SK-N-MC (cell line): ENCODE results near the gene MBTPS1.

ENCODE experiments used
- DNase-seq: peaks from one replicate; pipeline ENCODE4 v3.0.0-alpha.2; 2011; ENCODE audit warnings: low read depth, low spot score
- H3K27ac ChIP-seq: fragments of 200-600 bp; sonication (generic); 2 replicates; pipeline ENCODE4 v1.5.1; 2016; ENCODE audit warnings: mixed run types
- H3K36me3 ChIP-seq: fragments of 200-600 bp; sonication (generic); 2 replicates; pipeline ENCODE4 v1.6.1; 2017; ENCODE audit warnings: antibody characterized with exemption, low read length, mixed read lengths; ENCODE audit not compliant: insufficient read depth
- H3K4me3 ChIP-seq: fragments of 200-600 bp; sonication (generic); 2 replicates; pipeline ENCODE4 v1.5.1; 2016
- H3K9ac ChIP-seq: fragments of 200-600 bp; sonication (generic); 2 replicates; pipeline ENCODE4 v1.8.0; 2017; ENCODE audit warnings: mixed run types, mixed read lengths; ENCODE audit not compliant: insufficient read length
- H3K9me3 ChIP-seq: fragments of 200-600 bp; sonication (generic); 2 replicates; pipeline ENCODE4 v1.6.1; 2017; ENCODE audit warnings: low read depth, mild to moderate bottlenecking, antibody characterized with exemption, low read length, moderate library complexity, mixed read lengths
- EZH2 ChIP-seq: fragments of 200-600 bp; sonication (generic); IDR thresholded peaks from one replicate; pipeline ENCODE4 v1.6.1; 2017; ENCODE audit warnings: antibody characterized with exemption
- FOXP2 ChIP-seq: optimal IDR thresholded peaks from 2 replicates; pipeline ENCODE3; 2011; ENCODE audit warnings: mild to moderate bottlenecking, moderate library complexity; ENCODE audit not compliant: insufficient read depth; ENCODE audit errors: extremely low read length, control extremely low read depth
- POLR2AphosphoS5 ChIP-seq: IDR thresholded peaks from 2 replicates; pipeline ENCODE4 v1.6.1; 2012; ENCODE audit warnings: mild to moderate bottlenecking, low read depth, low read length, borderline replicate concordance

Gene MBTPS1

DNA sequence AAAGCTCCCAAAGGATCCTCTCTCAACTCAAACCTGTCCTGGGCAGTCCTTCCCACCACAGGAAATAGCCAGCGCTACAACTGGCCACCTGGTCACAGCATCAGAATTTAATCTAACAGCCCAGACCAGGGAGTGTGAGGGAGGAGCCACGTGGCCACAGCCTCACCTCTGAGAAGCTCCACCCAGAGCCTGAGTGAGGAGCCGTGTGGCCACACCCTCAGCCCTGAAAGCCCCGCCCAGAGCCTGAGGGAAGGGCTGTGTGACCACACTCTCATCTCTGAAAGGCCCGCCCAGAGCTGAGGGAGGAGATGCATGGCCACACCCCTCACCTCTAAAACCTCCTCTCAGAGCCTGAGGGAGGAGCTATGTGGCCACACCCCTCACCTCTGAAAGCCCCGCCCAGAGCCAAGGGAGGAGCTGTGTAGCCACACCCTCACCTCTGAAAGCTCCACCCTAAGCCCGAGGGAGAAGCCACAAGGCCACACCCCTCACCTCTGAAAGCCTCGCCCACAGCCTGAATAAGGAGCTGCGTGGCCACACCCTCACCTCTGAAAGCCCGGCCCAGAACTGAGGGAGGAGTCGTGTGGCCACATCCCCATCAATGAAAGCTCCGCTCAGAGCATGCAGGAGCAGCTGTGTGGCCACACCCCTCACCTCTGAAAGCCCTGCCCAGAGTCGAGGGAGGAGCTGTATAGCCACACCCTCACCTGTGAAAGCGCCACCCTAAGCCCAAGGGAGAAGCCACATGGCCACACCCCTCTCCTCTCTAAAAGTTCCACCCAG, 102.8 kb downstream of the MBTPS1 start:
- TF ChIP-seq POLR2AphosphoS5 (no peak), EZH2 (no peak), FOXP2 (no peak)
- H3K27ac ChIP-seq: no peak overlapping the region
- no peak overlapping the region for H3K9ac ChIP-seq
- H3K4me3 ChIP-seq: no peak overlapping the region
- DNase-seq: peak; percentile 8
- no peaks in the 10 kb centered on the region for H3K9me3 ChIP-seq
- H3K36me3 ChIP-seq: no peaks in the 10 kb centered on the region

DNA sequence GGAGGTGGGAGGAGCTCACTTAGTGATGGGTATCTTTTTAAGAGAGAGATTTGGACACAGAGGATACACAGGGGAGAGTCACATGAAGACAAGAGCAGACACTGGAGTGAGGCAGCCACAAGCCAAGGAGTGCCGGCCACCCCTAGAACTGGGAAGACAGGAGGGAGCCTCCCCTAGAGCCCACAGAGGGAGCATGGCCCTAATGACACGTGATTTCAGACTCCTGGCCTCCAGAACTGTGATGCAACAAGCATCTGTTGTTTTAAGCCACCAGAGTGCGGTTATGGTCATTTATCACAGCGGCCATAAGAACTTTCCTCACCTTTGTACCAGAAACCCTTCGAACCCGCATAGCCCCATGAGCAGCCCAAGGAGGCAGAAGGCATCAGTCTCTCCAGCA, 107.5 kb downstream of the MBTPS1 start:
- Histone ChIP-seq H3K27ac (no peak overlapping the region), H3K9ac (no peak overlapping the region), H3K36me3 (no peaks in the 10 kb centered on the region), H3K4me3 (no peak overlapping the region), H3K9me3 (no peaks in the 10 kb centered on the region)
- no peak for TF ChIP-seq POLR2AphosphoS5
- DNase-seq: no peak

DNA sequence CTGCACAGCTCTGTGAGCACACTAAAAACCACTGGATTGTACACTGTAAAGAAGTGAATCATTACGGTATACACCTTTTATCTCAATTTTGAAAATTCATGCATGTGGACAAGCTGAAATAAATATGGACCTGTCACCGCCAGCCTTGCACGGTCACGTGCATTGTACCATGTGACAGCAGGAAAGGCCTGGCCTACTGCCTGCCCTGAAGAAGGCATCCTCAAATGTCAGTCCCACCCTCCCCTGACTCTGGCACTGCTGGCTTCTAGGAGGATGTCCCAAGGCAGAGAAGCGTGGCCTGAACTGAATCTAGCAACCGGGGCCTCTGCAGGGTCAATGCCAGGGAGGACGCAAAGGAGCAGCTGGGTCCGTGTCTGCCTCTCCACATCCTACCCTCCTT, 108.8 kb downstream of the MBTPS1 start:
- TF ChIP-seq EZH2 (no peak), FOXP2 (no peak), POLR2AphosphoS5 (no peak)
- H3K4me3 ChIP-seq: no peak overlapping the region
- no peak overlapping the region for H3K9ac ChIP-seq
- H3K9me3 ChIP-seq: no peaks in the 10 kb centered on the region
- no peak for DNase-seq
- no peak overlapping the region for H3K27ac ChIP-seq
- no peaks in the 10 kb centered on the region for H3K36me3 ChIP-seq

DNA sequence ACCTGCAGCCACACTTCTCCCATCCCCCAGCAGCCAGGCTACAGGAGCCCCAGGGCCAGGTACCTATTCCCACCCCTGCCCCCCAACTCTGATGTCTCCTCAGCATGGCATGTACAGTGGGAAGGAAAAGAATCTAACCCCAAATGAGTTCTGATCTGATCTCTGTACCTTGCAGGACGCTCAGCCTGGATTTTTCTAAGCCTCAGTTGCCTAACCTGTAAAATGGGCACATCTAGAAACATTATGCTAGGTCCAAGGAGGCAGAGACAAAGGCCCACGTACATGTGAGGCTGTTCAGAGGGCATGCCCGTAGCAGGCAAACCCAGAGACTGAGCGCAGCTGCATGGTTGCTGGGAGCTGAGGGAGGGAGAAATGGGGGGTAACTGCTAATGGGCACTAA, 109.2 kb downstream of the MBTPS1 start:
- no peak overlapping the region for H3K27ac ChIP-seq
- no peaks in the 10 kb centered on the region for H3K9me3 ChIP-seq
- no peak for DNase-seq
- no peaks in the 10 kb centered on the region for H3K36me3 ChIP-seq
- H3K4me3 ChIP-seq: no peak overlapping the region
- TF ChIP-seq FOXP2 (no peak), POLR2AphosphoS5 (no peak), EZH2 (no peak)
- H3K9ac ChIP-seq: no peak overlapping the region

DNA sequence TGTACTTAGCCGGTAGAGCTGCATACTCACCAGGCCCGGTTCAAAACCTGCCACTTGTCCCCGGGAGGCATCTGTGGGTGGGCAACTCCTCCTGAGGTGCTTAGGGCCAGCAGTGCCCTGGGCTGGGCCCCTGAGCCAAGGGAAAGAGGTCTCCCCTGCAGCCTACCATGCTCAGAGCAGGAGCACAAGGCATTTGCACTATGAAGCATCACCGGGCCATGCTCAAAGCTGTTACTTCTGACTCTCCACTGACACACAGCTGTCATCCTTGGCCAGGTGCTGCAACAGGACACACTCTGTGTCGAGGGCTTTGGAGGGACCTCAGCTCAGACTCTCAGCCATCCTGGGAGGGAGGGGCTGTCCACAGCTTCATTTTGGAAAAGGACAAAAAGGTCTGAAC, 111.4 kb downstream of the MBTPS1 start:
- TF ChIP-seq FOXP2: no peak
- TF ChIP-seq POLR2AphosphoS5: no peak
- no peak for TF ChIP-seq EZH2
- no peak for DNase-seq
- no peaks in the 10 kb centered on the region for H3K36me3 ChIP-seq
- H3K4me3 ChIP-seq: no peak overlapping the region
- no peaks in the 10 kb centered on the region for H3K9me3 ChIP-seq
- H3K27ac ChIP-seq: no peak overlapping the region
- H3K9ac ChIP-seq: no peak overlapping the region

DNA sequence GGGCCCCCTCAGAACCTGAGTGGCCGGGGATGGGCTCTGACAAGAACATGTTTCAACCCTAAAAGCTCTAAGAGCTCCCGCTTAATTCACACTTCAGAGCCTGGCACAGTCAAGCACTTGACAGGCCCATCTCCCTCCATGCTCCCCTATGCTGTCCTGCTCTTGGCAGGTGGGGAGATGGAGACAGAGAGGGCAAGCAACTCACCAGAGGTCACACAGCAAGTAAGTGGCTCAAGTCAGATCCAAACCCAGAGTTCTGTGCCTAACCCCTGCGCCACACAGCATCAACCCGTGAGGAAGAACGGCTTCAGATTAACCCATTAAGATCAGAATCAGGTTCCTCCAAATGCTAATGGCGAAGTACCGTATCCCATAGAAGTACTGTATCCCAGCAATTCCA, 112.3 kb downstream of the MBTPS1 start:
- no peak for DNase-seq
- Histone ChIP-seq H3K36me3 (no peaks in the 10 kb centered on the region), H3K9ac (no peak overlapping the region), H3K27ac (no peak overlapping the region), H3K4me3 (no peak overlapping the region), H3K9me3 (no peaks in the 10 kb centered on the region)
- TF ChIP-seq POLR2AphosphoS5 (no peak), FOXP2 (no peak), EZH2 (no peak)
